ENCODE data around the gene PDC.

Gene PDC

GRCh38 chr1:186476264-186477040 lies 15.5 kb upstream of the PDC start:
- TF ChIP-seq TCF12 (IDR thresholded peaks at IDR 0.05; ENCODE audit: low read depth): no peak
- TF ChIP-seq YY1 (IDR thresholded peaks at IDR 0.05; ENCODE audit: low read depth): no peak
- TF ChIP-seq ZBTB7A (IDR thresholded peaks at IDR 0.05; ENCODE audit: low read depth): no peak
- TF ChIP-seq CREB1 (IDR thresholded peaks at IDR 0.05; ENCODE audit: low read depth): no peak
- no peak for TF ChIP-seq FOXM1 (IDR thresholded peaks at IDR 0.05; ENCODE audit: borderline replicate concordance, low read depth)
- no peak for TF ChIP-seq RAD21 (IDR thresholded peaks at IDR 0.05; ENCODE audit: low read depth)
- no peak for TF ChIP-seq EGR1 (IDR thresholded peaks at IDR 0.05)
- TF ChIP-seq CEBPB (IDR thresholded peaks at IDR 0.05): no peak

GRCh38 chr1:186474208-186474607 lies 13.3 kb upstream of the PDC start:
- TF ChIP-seq TAF1 (IDR thresholded peaks at IDR 0.05; ENCODE audit: low read depth) (no peak), EGR1 (IDR thresholded peaks at IDR 0.05) (no peak), EP300 (IDR thresholded peaks at IDR 0.05; ENCODE audit: borderline replicate concordance) (no peak), ZBTB7A (IDR thresholded peaks at IDR 0.05; ENCODE audit: low read depth) (no peak), RAD21 (IDR thresholded peaks at IDR 0.05; ENCODE audit: low read depth) (no peak), CEBPB (IDR thresholded peaks at IDR 0.05) (no peak), CREB1 (IDR thresholded peaks at IDR 0.05; ENCODE audit: low read depth) (no peak), TEAD4 (IDR thresholded peaks at IDR 0.05) (no peak), YY1 (IDR thresholded peaks at IDR 0.05; ENCODE audit: low read depth) (no peak)
- TF ChIP-seq, protein P1, sequence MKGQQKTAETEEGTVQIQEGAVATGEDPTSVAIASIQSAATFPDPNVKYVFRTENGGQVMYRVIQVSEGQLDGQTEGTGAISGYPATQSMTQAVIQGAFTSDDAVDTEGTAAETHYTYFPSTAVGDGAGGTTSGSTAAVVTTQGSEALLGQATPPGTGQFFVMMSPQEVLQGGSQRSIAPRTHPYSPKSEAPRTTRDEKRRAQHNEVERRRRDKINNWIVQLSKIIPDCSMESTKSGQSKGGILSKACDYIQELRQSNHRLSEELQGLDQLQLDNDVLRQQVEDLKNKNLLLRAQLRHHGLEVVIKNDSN (IDR thresholded peaks at IDR 0.05): no peak

DNA sequence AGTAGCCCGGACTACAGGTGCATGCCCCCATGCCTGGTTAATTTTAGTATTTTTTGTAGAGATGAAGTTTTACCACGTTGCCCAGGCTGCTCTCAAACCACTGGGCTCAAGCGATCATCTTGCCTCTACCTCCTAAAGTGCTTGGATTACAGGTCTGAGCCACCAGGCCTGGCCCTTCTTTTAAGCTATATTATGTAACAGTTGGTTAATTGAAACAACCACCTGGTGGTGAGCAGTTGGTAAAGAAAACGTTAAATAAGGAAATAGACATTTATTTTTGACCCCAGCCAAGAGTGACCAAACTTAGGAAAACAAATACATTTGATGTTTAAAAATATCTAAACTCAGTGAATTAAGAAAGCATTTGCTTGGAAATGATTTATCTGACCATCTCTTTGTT lies 12.1 kb upstream of the PDC start:
- no peak for TF ChIP-seq NFIC (IDR thresholded peaks at IDR 0.05)
- TF ChIP-seq RAD21 (IDR thresholded peaks at IDR 0.05; ENCODE audit: low read depth): no peak
- TF ChIP-seq ZBTB7A (IDR thresholded peaks at IDR 0.05; ENCODE audit: low read depth): no peak
- TF ChIP-seq FOXM1 (IDR thresholded peaks at IDR 0.05; ENCODE audit: borderline replicate concordance, low read depth): no peak
- TF ChIP-seq MAX (IDR thresholded peaks at IDR 0.05): no peak
- TF ChIP-seq, protein P1 (IDR thresholded peaks at IDR 0.05): no peak
- TF ChIP-seq REST (IDR thresholded peaks at IDR 0.05; ENCODE audit: low read depth): no peak
- no peak for TF ChIP-seq YY1 (IDR thresholded peaks at IDR 0.05; ENCODE audit: low read depth)
- no peak for TF ChIP-seq EP300 (IDR thresholded peaks at IDR 0.05; ENCODE audit: borderline replicate concordance)
- no peak for TF ChIP-seq EGR1 (IDR thresholded peaks at IDR 0.05)
- TF ChIP-seq CREB1 (IDR thresholded peaks at IDR 0.05; ENCODE audit: low read depth): no peak
- TF ChIP-seq CEBPB (IDR thresholded peaks at IDR 0.05): no peak
- no peak for TF ChIP-seq TAF1 (IDR thresholded peaks at IDR 0.05; ENCODE audit: low read depth)
- TF ChIP-seq TEAD4 (IDR thresholded peaks at IDR 0.05): no peak
- no peak for TF ChIP-seq TCF12 (IDR thresholded peaks at IDR 0.05; ENCODE audit: low read depth)

DNA sequence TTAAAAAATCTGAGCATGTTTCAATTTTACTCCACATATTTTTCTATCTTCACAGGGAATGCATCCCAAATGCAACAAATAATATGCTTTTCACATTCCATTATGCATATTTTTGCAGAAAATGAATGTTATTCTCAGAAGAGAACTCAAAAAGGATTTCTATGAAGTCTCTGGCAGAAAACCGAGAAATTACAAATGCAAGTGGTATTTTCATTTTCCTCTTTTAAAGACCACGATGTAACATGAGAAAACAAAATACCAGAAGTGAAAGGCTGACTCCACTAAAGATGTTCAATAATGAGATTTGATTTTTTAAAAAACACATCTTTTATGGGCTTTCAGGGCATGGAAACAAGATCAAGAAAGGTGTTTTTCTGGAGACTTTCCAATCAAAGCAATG lies 5.0 kb upstream of the PDC start:
- TF ChIP-seq TAF1 (IDR thresholded peaks at IDR 0.05; ENCODE audit: low read depth) (no peak), RAD21 (IDR thresholded peaks at IDR 0.05; ENCODE audit: low read depth) (no peak), EGR1 (IDR thresholded peaks at IDR 0.05) (no peak), YY1 (IDR thresholded peaks at IDR 0.05; ENCODE audit: low read depth) (no peak), EP300 (IDR thresholded peaks at IDR 0.05; ENCODE audit: borderline replicate concordance) (no peak), ZBTB7A (IDR thresholded peaks at IDR 0.05; ENCODE audit: low read depth) (no peak), CEBPB (IDR thresholded peaks at IDR 0.05) (no peak), TCF12 (IDR thresholded peaks at IDR 0.05; ENCODE audit: low read depth) (no peak), NFIC (IDR thresholded peaks at IDR 0.05) (no peak), MAX (IDR thresholded peaks at IDR 0.05) (no peak), REST (IDR thresholded peaks at IDR 0.05; ENCODE audit: low read depth) (no peak), TEAD4 (IDR thresholded peaks at IDR 0.05) (no peak), CREB1 (IDR thresholded peaks at IDR 0.05; ENCODE audit: low read depth) (no peak), FOXM1 (IDR thresholded peaks at IDR 0.05; ENCODE audit: borderline replicate concordance, low read depth) (no peak)
- TF ChIP-seq, protein P1 (IDR thresholded peaks at IDR 0.05): no peak

DNA sequence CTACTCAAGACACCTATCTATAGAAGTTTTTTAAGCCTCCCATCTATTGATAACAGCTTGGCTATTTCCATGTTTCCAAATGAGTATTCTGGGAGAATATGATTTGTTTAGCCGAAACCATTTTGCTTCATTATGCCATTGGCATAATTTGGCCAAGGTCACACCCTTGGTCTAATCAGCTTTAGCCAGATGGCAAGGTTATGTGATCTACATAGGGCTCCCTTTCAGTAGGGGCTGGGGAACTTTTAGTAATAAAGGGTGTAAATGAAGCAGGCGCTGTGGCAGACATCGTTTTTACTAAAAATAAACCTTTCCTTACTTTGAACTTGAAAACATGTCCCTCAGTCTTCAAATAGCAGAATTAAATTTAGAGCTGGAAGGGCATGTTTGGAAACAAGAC lies 3.0 kb upstream of the PDC start:
- TF ChIP-seq, protein P1 (IDR thresholded peaks at IDR 0.05): no peak
- no peak for TF ChIP-seq REST (IDR thresholded peaks at IDR 0.05; ENCODE audit: low read depth)

All from Ishikawa (cell line).